GM12874 (cell line): ENCODE measurements around the gene ANO2.

Experiments
- CTCF ChIP-seq: IDR thresholded peaks from 2 replicates; pipeline ENCODE4 v1.5.1; 2011; ENCODE audit warnings: low read depth, mild to moderate bottlenecking, control low read depth, low read length, moderate library complexity; ENCODE audit not compliant: insufficient read depth

ANO2 gene

DNA sequence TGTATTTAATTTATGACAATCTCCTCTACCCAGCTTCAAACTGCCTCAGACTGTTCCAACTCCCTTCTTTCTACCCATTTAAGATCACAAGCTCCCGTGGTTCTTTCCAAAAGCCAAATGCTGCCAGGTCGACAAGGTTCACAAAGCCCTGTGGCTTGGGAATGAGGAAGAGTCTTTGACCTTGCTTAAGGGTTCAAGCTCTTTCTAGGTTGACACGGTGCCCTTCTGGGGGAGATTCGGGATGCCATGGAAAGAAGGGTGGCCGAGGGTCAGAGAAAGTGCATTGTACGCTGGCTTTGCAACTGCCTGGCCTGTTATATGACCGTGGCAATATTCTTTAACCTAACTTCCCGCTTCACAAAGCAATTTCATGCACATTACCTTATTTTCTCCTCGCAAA lies 239.3 kb downstream of the ANO2 start:
- TF ChIP-seq CTCF, result no peak

- no peak for TF ChIP-seq CTCF
These were observed 250.2 kb downstream of the ANO2 start for GRCh38 chr12:5694759-5695409.

DNA sequence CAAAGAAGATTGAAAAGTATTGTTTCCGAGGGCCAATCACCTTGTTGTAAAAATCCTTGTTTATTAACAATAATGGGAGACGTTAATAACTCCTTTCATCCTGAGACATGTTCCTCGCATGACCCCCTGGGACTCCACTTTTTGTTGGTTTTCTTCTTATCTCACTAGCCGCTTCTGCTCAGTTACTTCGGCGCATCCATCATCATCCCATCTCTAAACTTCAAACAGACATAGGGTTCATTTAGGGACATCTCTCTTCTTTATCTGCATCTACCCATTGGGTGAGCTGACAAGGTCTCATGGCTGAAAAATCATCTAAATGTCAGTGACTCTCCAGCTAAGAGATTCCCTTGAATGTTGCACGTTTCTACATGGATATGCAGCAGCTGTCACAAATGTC lies 252.2 kb downstream of the ANO2 start:
- TF ChIP-seq CTCF, result no peak

- no peak for TF ChIP-seq CTCF
These were observed 253.1 kb downstream of the ANO2 start for GRCh38 chr12:5691943-5692342.

GRCh38 chr12:5690240-5690639 lies 254.8 kb downstream of the ANO2 start:
- no peak for TF ChIP-seq CTCF

GRCh38 chr12:5689773-5690172 lies 255.3 kb downstream of the ANO2 start:
- no peak for TF ChIP-seq CTCF

DNA sequence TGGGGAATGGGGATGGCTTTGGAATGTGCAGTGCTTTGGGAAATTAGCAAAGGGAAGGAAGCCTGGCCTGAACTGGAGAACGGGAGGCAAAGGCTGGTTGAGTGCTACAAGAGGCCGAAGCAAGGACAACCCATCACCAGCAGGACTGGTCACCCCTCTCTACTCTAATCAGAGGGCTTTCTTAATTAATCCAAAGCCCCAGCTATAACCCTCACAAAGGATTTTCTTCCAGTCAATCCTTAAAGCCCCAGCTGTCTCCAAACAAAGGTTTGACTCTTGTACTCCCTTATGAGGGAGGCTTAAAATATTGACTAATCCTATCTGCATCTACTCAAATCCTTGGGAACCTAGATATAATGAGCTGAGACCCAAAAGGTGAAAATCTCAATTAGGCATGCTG lies 256.8 kb downstream of the ANO2 start:
- no peak for TF ChIP-seq CTCF

GRCh38 chr12:5685935-5686334 lies 259.1 kb downstream of the ANO2 start:
- TF ChIP-seq CTCF, result no peak
